Cerebellar cortex (tissue), 1 donor: ENCODE measurements around the gene CCS.
"Not testable (repeated sequence)": the region's sequence is repeated elsewhere in the genome, so short reads cannot be mapped to it uniquely, and the experiment has no call there.

Experiments used
- DNase-seq: peaks from one replicate; pipeline ENCODE4 v3.0.0-alpha.2; 2015; ENCODE audit warnings: low spot score

CCS gene

GRCh38 chr11:66626382-66626781, 33.4 kb downstream of the CCS start:
- no peak for DNase-seq

GRCh38 chr11:66626926-66627325, 33.9 kb downstream of the CCS start:
- no peak for DNase-seq

GRCh38 chr11:66628061-66628603, 35.1 kb downstream of the CCS start:
- DNase-seq = no peak

- no peak for DNase-seq
Observed at GRCh38 chr11:66629356-66629755, 36.4 kb downstream of the CCS start.

GRCh38 chr11:66631883-66632282, 38.9 kb downstream of the CCS start:
- no peak for DNase-seq

- DNase-seq = no peak
Observed at GRCh38 chr11:66632952-66633351, 40.0 kb downstream of the CCS start.

- peak; percentile 65 for DNase-seq
Observed at GRCh38 chr11:66636411-66636810, 43.4 kb downstream of the CCS start.

- DNase-seq = peak; percentile 69
Observed at GRCh38 chr11:66637557-66638176, 44.7 kb downstream of the CCS start.

- DNase-seq = peak; percentile 100
Observed at GRCh38 chr11:66638177-66639065, 45.4 kb downstream of the CCS start, which contains the start of gene RBM4. Gene RBM4, plus strand, starts transcription at chr11:66638703. Its CDS starts 1,009 bp downstream, at chr11:66639712.

- DNase-seq = peak; percentile 52
Observed at GRCh38 chr11:66639066-66639813, 46.3 kb downstream of the CCS start.

GRCh38 chr11:66639814-66640340, 46.9 kb downstream of the CCS start:
- not testable (repeated sequence) for DNase-seq

GRCh38 chr11:66641834-66642233, 48.8 kb downstream of the CCS start:
- no peak for DNase-seq

GRCh38 chr11:66643745-66644437, 50.9 kb downstream of the CCS start:
- DNase-seq = no peak

GRCh38 chr11:66646828-66647227, 53.8 kb downstream of the CCS start:
- no peak for DNase-seq

- no peak for DNase-seq
Observed at GRCh38 chr11:66649903-66650302, 56.9 kb downstream of the CCS start.

GRCh38 chr11:66651016-66651415, 58.0 kb downstream of the CCS start:
- no peak for DNase-seq

GRCh38 chr11:66652651-66653050, 59.7 kb downstream of the CCS start:
- no peak for DNase-seq

GRCh38 chr11:66653123-66653522, 60.1 kb downstream of the CCS start:
- DNase-seq = no peak
